Stimulated activated CD4-positive, alpha-beta T cell treated with anti-CD3 and anti-CD28 coated beads, Interleukin-15, amount 100 ng/mL, for 1 hour (primary cell): ENCODE measurements around the gene TMEM51.

Experiments
- DNase-seq, 2 donors: peaks; one replicate each; pipeline ENCODE4 v3.0.0-alpha.2; 2020; ENCODE audit warnings: low read depth in 1 of 2, low spot score in 1 of 2

The TMEM51 gene

GRCh38 chr1:15153184-15153841 is at the start of gene TMEM51:
Gene TMEM51, plus strand, starts transcription at chr1:15153747. Its CDS starts 61,341 bp downstream, at chr1:15215088.
- DNase-seq, result no peak

- no peak for DNase-seq
These were observed 49.6 kb upstream of the TMEM51 start for GRCh38 chr1:15103906-15104305.

DNA sequence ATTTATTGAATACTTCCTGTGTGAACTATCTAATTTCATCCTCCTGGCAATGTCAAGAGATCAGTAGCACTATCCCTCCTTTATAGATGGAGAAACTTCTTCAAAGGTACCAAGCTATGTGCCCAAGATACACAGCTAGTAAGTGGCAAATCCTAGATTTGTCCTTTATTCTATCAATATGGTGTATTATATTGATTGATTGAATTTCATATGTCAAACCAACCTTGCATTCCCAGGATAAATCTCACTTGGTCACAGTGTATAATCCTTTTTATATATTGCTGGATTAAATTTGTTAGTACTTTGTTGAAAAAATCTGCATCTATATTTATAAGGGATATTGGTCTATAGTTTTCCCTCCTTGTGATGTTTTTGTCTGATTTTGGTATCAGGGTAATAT is 48.8 kb upstream of the TMEM51 start:
- DNase-seq, result no peak

DNA sequence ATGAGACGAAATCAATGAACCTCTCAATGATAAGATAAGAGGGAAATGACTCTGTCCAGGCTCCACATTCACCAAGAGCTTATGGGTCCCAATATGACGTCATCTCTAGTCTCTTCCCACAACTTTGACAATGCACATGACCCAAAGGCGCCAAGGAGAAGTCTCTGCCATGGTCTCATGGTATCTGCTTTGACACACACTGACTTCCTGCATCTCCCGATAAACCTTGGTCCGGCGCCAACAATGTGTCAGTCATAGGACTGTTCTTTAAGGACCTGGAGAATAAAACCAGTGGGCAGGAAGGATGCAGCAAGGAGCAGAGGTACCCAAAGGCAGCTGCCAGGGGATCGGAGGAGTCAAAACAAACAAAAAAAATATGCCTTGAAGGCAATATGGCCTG is 46.9 kb upstream of the TMEM51 start:
- DNase-seq, result no peak

DNA sequence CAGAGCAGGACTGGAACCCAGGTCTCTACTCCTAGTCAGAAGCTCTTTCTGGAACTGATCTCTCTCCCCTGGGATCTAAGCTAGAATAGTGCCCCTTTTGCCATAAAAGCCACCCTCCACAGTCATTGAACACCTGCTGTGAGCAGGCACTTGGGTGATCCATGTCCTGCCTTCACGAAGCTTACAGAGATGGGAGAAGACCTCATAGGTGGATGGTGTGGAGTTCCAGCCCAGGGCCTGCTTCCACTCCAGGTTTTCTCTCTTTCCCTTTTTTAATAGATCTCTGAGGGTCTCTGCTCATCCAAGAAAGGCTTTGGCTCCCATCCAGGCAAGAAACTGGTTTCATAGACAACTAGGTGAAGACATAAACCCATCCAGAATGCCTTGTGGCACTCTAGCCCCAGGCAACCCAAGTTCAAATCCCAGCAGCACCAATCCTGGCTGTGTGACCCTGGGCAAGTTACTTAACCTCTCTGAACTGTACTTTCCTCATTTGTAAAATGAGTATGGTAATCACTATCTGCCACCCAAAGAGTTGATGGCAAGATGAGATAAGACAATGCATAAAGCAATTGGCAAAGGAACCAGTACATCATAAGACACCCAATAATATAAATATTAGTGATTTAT is 46.4 kb upstream of the TMEM51 start:
- DNase-seq, result no peak

- no peak for DNase-seq
These were observed 45.6 kb upstream of the TMEM51 start for GRCh38 chr1:15107911-15108310.

DNA sequence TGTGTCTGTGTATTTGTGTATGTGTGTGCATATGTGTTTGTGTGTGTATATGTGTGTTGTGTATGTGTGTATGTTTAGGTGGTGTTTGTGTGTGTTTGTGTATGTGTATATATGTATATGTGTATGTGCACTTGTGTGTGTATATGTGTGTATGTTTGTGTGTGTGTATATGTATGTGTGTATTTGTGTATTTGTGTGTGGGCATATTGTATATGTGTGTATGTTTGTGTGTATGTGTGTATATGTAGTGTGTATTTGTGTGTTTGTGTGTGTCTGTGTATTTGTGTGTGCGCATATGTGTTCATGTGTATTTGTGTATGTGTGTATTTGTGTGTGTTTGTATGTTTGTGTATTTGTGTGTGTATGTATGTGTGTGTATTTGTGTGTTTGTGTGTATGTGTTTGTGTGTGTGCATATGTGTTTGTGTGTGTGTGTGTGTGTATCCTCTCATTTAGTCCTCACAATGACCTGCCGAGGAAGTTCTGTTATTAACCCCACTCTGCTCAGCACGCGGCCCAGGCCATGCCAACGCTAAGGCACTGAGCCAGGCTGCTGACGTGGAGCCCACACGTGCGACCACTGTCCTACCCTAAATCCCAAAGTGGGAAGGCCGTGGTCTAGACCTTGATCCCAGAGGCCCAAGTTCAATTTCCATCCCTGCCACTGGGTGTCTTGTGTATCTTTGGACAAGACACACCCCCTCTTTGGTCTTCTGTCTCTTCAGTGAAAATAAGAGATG is 43.2 kb upstream of the TMEM51 start:
- DNase-seq, result no peak

- DNase-seq, result no peak
These were observed 42.7 kb upstream of the TMEM51 start for GRCh38 chr1:15110867-15111230.

DNA sequence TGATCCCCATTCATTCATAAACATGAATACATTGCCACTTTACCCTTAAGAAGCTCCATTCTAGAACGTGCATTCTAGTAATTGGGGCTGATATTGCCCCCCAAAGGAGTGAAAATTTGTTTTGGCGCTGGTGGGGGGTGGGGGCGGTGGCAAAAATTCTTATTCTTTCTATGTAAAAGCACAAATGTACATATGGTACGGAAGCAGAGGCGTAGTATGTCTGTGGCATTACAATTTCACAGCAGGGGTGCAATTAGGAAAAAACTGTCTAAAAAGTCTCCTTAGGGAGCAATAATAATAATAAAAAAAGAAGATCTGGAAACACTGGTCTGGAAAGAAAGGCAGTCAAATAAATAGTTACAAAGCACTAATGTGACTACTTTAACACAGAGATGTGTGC is 40.4 kb upstream of the TMEM51 start:
- DNase-seq, result no peak

- DNase-seq, result no peak
These were observed 38.7 kb upstream of the TMEM51 start for GRCh38 chr1:15114884-15115283.

DNA sequence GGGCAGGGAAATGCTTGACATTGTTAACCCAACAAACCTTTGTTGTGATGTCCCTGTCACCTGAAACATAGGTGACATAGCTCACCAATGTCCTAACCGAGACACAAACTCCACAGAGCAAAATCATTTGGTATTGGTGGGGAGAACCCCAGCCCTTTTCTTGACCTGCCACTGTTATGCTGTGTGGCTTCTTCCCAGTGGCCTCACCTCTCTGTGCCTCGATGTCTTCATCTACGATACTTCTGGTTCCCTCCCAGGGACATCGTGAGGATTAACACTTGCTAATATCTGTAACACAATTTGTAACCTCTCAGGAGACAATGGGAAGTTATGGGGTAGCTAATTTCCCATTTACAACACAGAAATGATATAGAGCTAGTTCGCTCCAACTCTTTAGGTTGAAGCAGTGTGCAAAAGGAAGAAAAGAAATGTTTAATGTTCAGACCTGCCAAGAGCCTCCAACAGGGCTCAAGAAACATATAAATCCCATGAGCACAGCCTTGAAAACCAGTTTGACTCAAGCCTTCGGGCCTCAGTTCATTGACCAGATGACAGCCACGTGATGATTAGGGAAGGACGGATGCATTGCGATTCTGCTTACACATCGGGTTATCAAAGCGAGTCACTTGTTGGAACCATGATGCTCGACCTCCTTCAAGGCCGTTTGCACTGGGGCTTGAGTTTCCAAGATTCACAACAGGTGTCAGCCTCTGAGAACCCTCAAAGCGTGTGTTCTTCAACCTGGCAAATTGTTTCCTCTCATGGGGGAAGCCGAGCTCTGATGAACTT is 37.8 kb upstream of the TMEM51 start:
- no peak for DNase-seq

GRCh38 chr1:15116966-15117365 is 36.6 kb upstream of the TMEM51 start:
- no peak for DNase-seq

- DNase-seq, result no peak
These were observed 35.7 kb upstream of the TMEM51 start for GRCh38 chr1:15117671-15118325.

DNA sequence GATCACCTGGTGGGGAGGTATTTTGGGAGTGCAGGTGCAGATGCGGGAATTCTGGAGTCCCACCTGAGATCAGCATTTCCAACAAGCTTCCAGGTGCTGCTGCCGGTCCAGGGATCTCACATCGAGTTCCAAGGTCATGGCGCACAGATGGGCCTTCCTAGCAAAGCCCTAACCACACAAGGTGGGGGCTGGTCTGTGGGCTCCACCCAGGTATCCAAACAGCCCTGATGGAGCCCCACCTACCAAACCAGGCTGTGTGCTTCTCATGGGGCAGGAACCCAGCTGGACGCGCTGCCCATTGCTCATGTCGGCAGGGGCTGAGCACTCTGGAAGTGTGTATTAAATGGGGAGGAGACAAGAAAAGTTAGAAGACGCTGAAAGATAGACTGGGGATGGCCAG is 35.0 kb upstream of the TMEM51 start:
- no peak for DNase-seq

GRCh38 chr1:15120251-15120945 is 33.1 kb upstream of the TMEM51 start:
- DNase-seq, result no peak

DNA sequence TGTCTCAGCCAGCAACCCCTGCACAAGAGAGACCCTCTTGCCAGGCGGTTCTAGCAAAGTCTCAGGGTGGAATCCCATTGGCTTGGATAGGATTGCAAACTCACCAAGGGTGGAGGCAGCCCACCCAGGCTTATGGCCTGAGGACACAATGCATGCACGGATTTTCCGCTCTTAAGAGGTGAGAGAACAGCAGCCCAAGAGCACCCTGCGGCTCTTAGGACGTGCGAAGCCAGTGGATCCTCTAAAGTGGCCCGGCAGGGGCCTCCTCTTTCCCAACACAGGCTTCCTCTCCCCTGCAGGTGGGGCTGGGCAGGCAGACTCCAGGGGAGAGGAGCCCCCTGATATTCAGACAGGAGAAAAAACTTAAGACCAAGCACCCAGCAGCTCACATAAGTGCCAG is 31.2 kb upstream of the TMEM51 start:
- no peak for DNase-seq

DNA sequence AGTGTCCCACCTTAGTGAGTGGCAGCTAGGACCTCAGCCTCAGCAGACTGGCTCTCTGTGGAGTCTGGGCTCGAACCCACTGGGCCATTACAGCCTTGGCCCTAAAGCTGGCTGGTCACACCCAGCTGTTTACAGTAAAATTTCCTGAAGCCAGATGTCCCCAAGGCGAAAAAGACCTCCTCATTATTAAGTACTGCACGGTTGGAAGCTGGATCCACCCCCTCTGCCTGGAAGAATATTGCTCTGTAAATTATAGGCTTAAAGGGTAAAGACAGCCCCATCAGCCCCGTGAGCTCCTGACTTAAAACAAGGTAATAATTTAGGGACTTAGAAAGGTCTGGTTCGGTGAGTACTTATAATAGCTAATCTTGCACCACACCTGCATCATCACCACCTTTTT is 30.3 kb upstream of the TMEM51 start:
- no peak for DNase-seq

GRCh38 chr1:15123925-15124324 is 29.6 kb upstream of the TMEM51 start:
- DNase-seq, result no peak

GRCh38 chr1:15124362-15125100 is 29.0 kb upstream of the TMEM51 start:
- no peak for DNase-seq
